Astrocyte of the cerebellum (primary cell): ENCODE data around the gene PHETA1.

Experiments
- DNase-seq: peaks from one replicate; pipeline ENCODE4 v3.0.0-alpha.2; 2011; ENCODE audit warnings: low read depth
- H3K4me3 ChIP-seq: 2 replicates; pipeline ENCODE4 v1.5.1; 2011; ENCODE audit warnings: mild to moderate bottlenecking, low read depth, low read length, moderate library complexity
- CTCF ChIP-seq: IDR thresholded peaks from 2 replicates; pipeline ENCODE4 v1.5.1; 2012; ENCODE audit warnings: low read length, low read depth, moderate library complexity, mild to moderate bottlenecking; ENCODE audit errors: missing control alignments
- in situ Hi-C: cut with HindIII; loops from 2 replicates; pipeline ENCODE4 v1.10.0; 2017; ENCODE audit warnings: low sequenced_read_pairs

Gene PHETA1

GRCh38 chr12:111320258-111321050 is 48.4 kb downstream of the PHETA1 start:
- in situ Hi-C loops: no loop called here
- no peak for TF ChIP-seq CTCF
- no peak for DNase-seq
- no peak overlapping the region for H3K4me3 ChIP-seq

- DNase-seq: no peak
- in situ Hi-C loops: no loop called here
- TF ChIP-seq CTCF: no peak
- no peak overlapping the region for H3K4me3 ChIP-seq
These were observed 49.2 kb downstream of the PHETA1 start for GRCh38 chr12:111319600-111320257.

- no peak for TF ChIP-seq CTCF
- in situ Hi-C loops: no loop called here
- no peak overlapping the region for H3K4me3 ChIP-seq
- DNase-seq: no peak
These were observed 50.4 kb downstream of the PHETA1 start for GRCh38 chr12:111318450-111318849.

- in situ Hi-C loops: no loop called here
- no peak overlapping the region for H3K4me3 ChIP-seq
- no peak for TF ChIP-seq CTCF
- no peak for DNase-seq
These were observed 52.2 kb downstream of the PHETA1 start for GRCh38 chr12:111316671-111317070.

GRCh38 chr12:111314953-111315539 is 53.8 kb downstream of the PHETA1 start:
- in situ Hi-C loops: no loop called here
- TF ChIP-seq CTCF: no peak
- no peak for DNase-seq
- no peak overlapping the region for H3K4me3 ChIP-seq

- peak; percentile 52 for DNase-seq
- TF ChIP-seq CTCF: peak; percentile 95
- H3K4me3 ChIP-seq: no peak overlapping the region
- in situ Hi-C loops: no loop called here
These were observed 55.0 kb downstream of the PHETA1 start for GRCh38 chr12:111313833-111314259.
